AG04449 (cell line): ENCODE measurements around the gene TFPI.

Source experiments
- CTCF ChIA-PET: fragments of 350-600 bp; formaldehyde crosslinking; extraction: SDS; loops from one replicate; lab custom pipeline; 2021; ENCODE audit warnings: antibody characterized with exemption; lab: Yijun Ruan, JAX
- POLR2A ChIA-PET: fragments of 400-600, 350-600 bp; formaldehyde crosslinking; extraction: SDS; loops from one replicate; lab custom pipeline; 2020; ENCODE audit warnings: antibody characterized with exemption, inconsistent platforms; lab: Yijun Ruan, JAX
- DNase-seq: peaks from one replicate; pipeline ENCODE4 v3.0.0-alpha.2; 2010; ENCODE audit warnings: low read depth, low spot score
- H3K4me3 ChIP-seq: 2 replicates; pipeline ENCODE4 v1.5.1; 2011; ENCODE audit warnings: low read depth, mild to moderate bottlenecking, control low read depth, low read length
- CTCF ChIP-seq: IDR thresholded peaks from one replicate; pipeline ENCODE4 v1.5.1; 2011; ENCODE audit warnings: mild to moderate bottlenecking, moderate library complexity, low read length, control low read depth, inconsistent platforms; ENCODE audit not compliant: insufficient read depth; ENCODE audit errors: missing control alignments

Gene TFPI

GRCh38 chr2:187440101-187440675, 114.0 kb downstream of the TFPI start:
- ChIA-PET CTCF (interaction anchor here (1.3 kb wide), 1 partner anchor 61 kb away, joined by 3 read pairs; no protein-coding TSS in a partner anchor), POLR2A (no interaction called here)
- no peak for TF ChIP-seq CTCF
- DNase-seq, result no peak
- H3K4me3 ChIP-seq, result no peak overlapping the region

GRCh38 chr2:187438455-187438854, 115.8 kb downstream of the TFPI start:
- no peak for DNase-seq
- no peak for TF ChIP-seq CTCF
- no peak overlapping the region for H3K4me3 ChIP-seq
- POLR2A ChIA-PET, result no interaction called here
- CTCF ChIA-PET, result no interaction called here

- no peak for TF ChIP-seq CTCF
- H3K4me3 ChIP-seq, result no peak overlapping the region
- ChIA-PET POLR2A (no interaction called here), CTCF (interaction anchor here (1.7 kb wide), 1 partner anchor 573 kb away, joined by 8 read pairs; no protein-coding TSS in a partner anchor)
- DNase-seq, result no peak
These were observed 118.5 kb downstream of the TFPI start for GRCh38 chr2:187435756-187436155.

- no peak for TF ChIP-seq CTCF
- ChIA-PET CTCF (interaction anchor here (0.7 to 1.9 kb wide), 3 partner anchors 9 to 683 kb away, joined by 3 to 8 read pairs (median 5); no protein-coding TSS in a partner anchor), POLR2A (no interaction called here)
- H3K4me3 ChIP-seq, result no peak overlapping the region
- no peak for DNase-seq
These were observed 119.2 kb downstream of the TFPI start for GRCh38 chr2:187435078-187435477.

- DNase-seq, result no peak
- ChIA-PET POLR2A (no interaction called here), CTCF (interaction anchor here (0.7 to 1.9 kb wide), 3 partner anchors 10 to 684 kb away, joined by 3 to 8 read pairs (median 5); no protein-coding TSS in a partner anchor)
- no peak for TF ChIP-seq CTCF
- H3K4me3 ChIP-seq, result no peak overlapping the region
These were observed 119.9 kb downstream of the TFPI start for GRCh38 chr2:187434342-187434785.

GRCh38 chr2:187431911-187432310, 122.3 kb downstream of the TFPI start:
- ChIA-PET CTCF (no interaction called here), POLR2A (no interaction called here)
- no peak for DNase-seq
- H3K4me3 ChIP-seq, result no peak overlapping the region
- no peak for TF ChIP-seq CTCF
